ENCODE data around the gene TRIM24.

The TRIM24 gene

GRCh38 chr7:138579136-138579535, 119.1 kb downstream of the TRIM24 start:
- DNase-seq (ENCODE audit: low spot score): no peak

- no peak for DNase-seq (ENCODE audit: low spot score)
Measured at GRCh38 chr7:138579671-138580070, 119.6 kb downstream of the TRIM24 start.

- no peak for DNase-seq (ENCODE audit: low spot score)
Measured at GRCh38 chr7:138581065-138581464, 121.0 kb downstream of the TRIM24 start.

GRCh38 chr7:138584283-138584682, 124.2 kb downstream of the TRIM24 start:
- no peak for DNase-seq (ENCODE audit: low spot score)

GRCh38 chr7:138584696-138585095, 124.6 kb downstream of the TRIM24 start:
- no peak for DNase-seq (ENCODE audit: low spot score)

GRCh38 chr7:138585283-138585993, 125.4 kb downstream of the TRIM24 start:
- no peak for DNase-seq (ENCODE audit: low spot score)

GRCh38 chr7:138587485-138587884, 127.4 kb downstream of the TRIM24 start:
- no peak for DNase-seq (ENCODE audit: low spot score)

- DNase-seq (ENCODE audit: low spot score): no peak
Measured at GRCh38 chr7:138588986-138589385, 128.9 kb downstream of the TRIM24 start.

- DNase-seq (ENCODE audit: low spot score): no peak
Measured at GRCh38 chr7:138590154-138590553, 130.1 kb downstream of the TRIM24 start.

- DNase-seq (ENCODE audit: low spot score): no peak
Measured at GRCh38 chr7:138595454-138595853, 135.4 kb downstream of the TRIM24 start.

- no peak for DNase-seq (ENCODE audit: low spot score)
Measured at GRCh38 chr7:138602451-138602850, 142.4 kb downstream of the TRIM24 start.

- peak; percentile 94 for DNase-seq (ENCODE audit: low spot score)
Measured at GRCh38 chr7:138603549-138604318, 143.7 kb downstream of the TRIM24 start.

- DNase-seq (ENCODE audit: low spot score): no peak
Measured at GRCh38 chr7:138606236-138606635, 146.2 kb downstream of the TRIM24 start.

GRCh38 chr7:138607216-138608126, 147.4 kb downstream of the TRIM24 start:
- DNase-seq (ENCODE audit: low spot score): no peak

GRCh38 chr7:138608275-138608674, 148.2 kb downstream of the TRIM24 start:
- DNase-seq (ENCODE audit: low spot score): no peak

- DNase-seq (ENCODE audit: low spot score): no peak
Measured at GRCh38 chr7:138610671-138611170, 150.7 kb downstream of the TRIM24 start.

GRCh38 chr7:138613630-138614029, 153.6 kb downstream of the TRIM24 start:
- no peak for DNase-seq (ENCODE audit: low spot score)

- no peak for DNase-seq (ENCODE audit: low spot score)
Measured at GRCh38 chr7:138616085-138616484, 156.0 kb downstream of the TRIM24 start.

GRCh38 chr7:138618506-138618905, 158.4 kb downstream of the TRIM24 start:
- DNase-seq (ENCODE audit: low spot score): no peak

- DNase-seq (ENCODE audit: low spot score): no peak
Measured at GRCh38 chr7:138618933-138619332, 158.9 kb downstream of the TRIM24 start.

- DNase-seq (ENCODE audit: low spot score): no peak
Measured at GRCh38 chr7:138622841-138623240, 162.8 kb downstream of the TRIM24 start.
